HG03442 (cell line): ENCODE results near the gene DNASE1L1.

Source experiments
- ATAC-seq: cut with Tn5 transposase; IDR thresholded peaks from one replicate; pipeline ENCODE4 v1.9.1; 2021; ENCODE audit warnings: mild to moderate bottlenecking, moderate library complexity; ENCODE audit not compliant: unreplicated experiment

The DNASE1L1 gene

GRCh38 chrX:154369449-154370299 lies 39.4 kb downstream of the DNASE1L1 start:
- ATAC-seq: no peak

GRCh38 chrX:154368630-154369448 lies 40.2 kb downstream of the DNASE1L1 start:
- peak; percentile 33 for ATAC-seq

- no peak for ATAC-seq
Measured at GRCh38 chrX:154367474-154368308, 41.4 kb downstream of the DNASE1L1 start.

GRCh38 chrX:154366666-154367055 lies 42.4 kb downstream of the DNASE1L1 start:
- ATAC-seq: no peak

- no peak for ATAC-seq
Measured at GRCh38 chrX:154365997-154366665, 42.9 kb downstream of the DNASE1L1 start.

GRCh38 chrX:154365052-154365600 lies 43.9 kb downstream of the DNASE1L1 start:
- no peak for ATAC-seq

- ATAC-seq: no peak
Measured at GRCh38 chrX:154363706-154364439, 45.2 kb downstream of the DNASE1L1 start.

GRCh38 chrX:154362085-154362742 lies 46.8 kb downstream of the DNASE1L1 start:
- ATAC-seq: no peak

GRCh38 chrX:154360155-154360713 lies 48.8 kb downstream of the DNASE1L1 start:
- no peak for ATAC-seq

GRCh38 chrX:154359362-154360154 lies 49.5 kb downstream of the DNASE1L1 start:
- no peak for ATAC-seq

GRCh38 chrX:154358829-154359228 lies 50.2 kb downstream of the DNASE1L1 start:
- ATAC-seq: no peak

- ATAC-seq: no peak
Measured at GRCh38 chrX:154358011-154358410, 51.0 kb downstream of the DNASE1L1 start.

GRCh38 chrX:154357205-154357604 lies 51.8 kb downstream of the DNASE1L1 start:
- no peak for ATAC-seq

GRCh38 chrX:154356596-154356995 lies 52.5 kb downstream of the DNASE1L1 start:
- no peak for ATAC-seq

GRCh38 chrX:154355776-154356140 lies 53.3 kb downstream of the DNASE1L1 start:
- no peak for ATAC-seq

- ATAC-seq: no peak
Measured at GRCh38 chrX:154355094-154355775, 53.8 kb downstream of the DNASE1L1 start.

GRCh38 chrX:154354516-154354915 lies 54.5 kb downstream of the DNASE1L1 start:
- no peak for ATAC-seq
